Muscle layer of colon (tissue), 2 donors: ENCODE data around the gene LHX5.

Experiments
- H3K27ac ChIP-seq: one replicate; pipeline ENCODE4 v1.7.0; 2013; ENCODE audit warnings: low read depth, mild to moderate bottlenecking, low read length, moderate library complexity
- H3K27me3 ChIP-seq, 2 donors: one replicate each; pipeline ENCODE4 v1.7.0; 2013; ENCODE audit warnings: low read length in 2 of 2, mild to moderate bottlenecking in 2 of 2; ENCODE audit not compliant: insufficient read depth in 2 of 2, control insufficient read depth in 1 of 2
- H3K36me3 ChIP-seq: one replicate; pipeline ENCODE4 v1.7.0; 2013; ENCODE audit warnings: mild to moderate bottlenecking, low read length; ENCODE audit not compliant: insufficient read depth
- H3K4me1 ChIP-seq: one replicate; pipeline ENCODE4 v1.7.0; 2013; ENCODE audit warnings: mild to moderate bottlenecking, low read length; ENCODE audit not compliant: insufficient read depth
- H3K4me3 ChIP-seq, 2 donors: one replicate each; pipeline ENCODE4 v1.7.0; 2013; ENCODE audit warnings: low read length in 2 of 2, low read depth in 1 of 2, mild to moderate bottlenecking in 1 of 2, moderate library complexity in 1 of 2
- H3K9ac ChIP-seq: one replicate; pipeline ENCODE4 v1.7.0; 2013; ENCODE audit warnings: low read length
- H3K9me3 ChIP-seq: one replicate; pipeline ENCODE4 v1.7.0; 2013; ENCODE audit warnings: mild to moderate bottlenecking, low read length
- donor health status: abdominal sarcoma.
- donor health status: Adenocarcinoma of cecum.

Gene LHX5

DNA sequence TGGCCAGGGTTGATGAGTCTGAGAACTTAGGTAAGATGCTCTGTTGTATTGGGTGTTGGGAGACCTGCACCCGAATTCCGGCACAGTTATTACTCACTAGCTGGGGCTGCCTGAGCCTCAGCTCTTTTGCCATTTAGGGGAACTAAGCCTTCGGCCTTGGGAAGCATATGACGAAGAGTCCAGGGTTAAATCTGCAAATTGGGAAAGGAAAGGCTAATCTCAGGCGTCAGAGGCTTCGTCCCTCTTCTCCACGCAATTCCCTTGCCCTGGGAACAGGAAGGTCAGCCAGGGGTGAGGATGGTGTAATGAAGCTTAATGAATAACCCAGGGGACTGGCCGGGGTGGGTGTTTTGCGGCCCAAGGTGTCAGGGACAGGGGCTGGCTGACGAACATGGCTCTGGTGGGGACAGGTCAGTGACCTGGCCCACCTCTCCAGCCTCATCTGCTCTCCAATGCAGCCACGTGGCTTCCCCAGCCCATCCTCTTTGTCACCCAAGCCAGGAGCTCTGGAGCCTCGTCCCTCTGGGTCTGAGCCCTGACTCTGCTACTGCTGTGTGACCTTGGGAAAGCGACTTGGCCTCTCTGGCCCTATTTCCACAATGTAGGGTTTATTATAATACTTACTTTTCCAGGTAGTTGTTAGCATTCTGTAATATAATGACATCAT, 53.3 kb downstream of the LHX5 start:
- Histone ChIP-seq H3K9ac (no peak overlapping the region), H3K27ac (no peak overlapping the region), H3K4me1 (peaks cover 7% of the 10 kb centered on the region), H3K9me3 (no peaks in the 10 kb centered on the region), H3K4me3 (no peak overlapping the region), H3K27me3 (peaks cover 0 to 1% of the 10 kb centered on the region in 2 donors), H3K36me3 (no peaks in the 10 kb centered on the region)

DNA sequence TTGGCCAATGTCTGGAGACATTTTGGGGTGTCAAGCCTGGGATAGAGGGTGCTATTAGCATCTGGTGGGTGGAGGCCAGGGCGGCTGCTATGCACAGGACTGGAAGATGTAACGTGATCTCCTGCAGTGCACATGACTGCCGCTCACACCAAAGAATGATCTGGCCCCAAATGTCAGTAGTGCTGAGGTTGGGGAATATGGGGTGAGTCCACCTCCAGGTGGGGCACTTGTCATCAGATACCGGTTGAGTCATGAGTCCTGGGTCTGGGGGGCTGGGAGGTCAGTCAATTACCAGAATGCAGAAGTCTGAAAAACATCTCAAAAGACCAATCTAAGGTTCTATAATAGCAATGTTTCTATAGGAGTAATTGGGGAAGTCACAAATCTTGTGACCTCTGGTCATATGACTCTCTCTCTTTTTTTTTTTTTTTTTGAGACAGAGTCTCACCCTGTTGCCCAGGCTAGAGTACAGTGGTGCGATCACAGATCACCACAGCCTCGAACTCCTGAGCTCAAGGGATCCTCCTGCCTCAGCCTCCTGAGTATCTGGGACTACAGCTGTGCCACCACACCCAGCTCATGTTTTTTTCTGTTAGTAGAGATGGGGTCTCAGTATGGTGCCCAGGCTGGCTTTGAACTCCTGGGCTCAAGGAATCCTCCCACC, 55.4 kb downstream of the LHX5 start:
- no peaks in the 10 kb centered on the region for H3K9me3 ChIP-seq
- no peak overlapping the region for H3K27ac ChIP-seq
- no peaks in the 10 kb centered on the region for H3K36me3 ChIP-seq
- H3K4me3 ChIP-seq, result no peak overlapping the region
- no peaks in the 10 kb centered on the region for H3K4me1 ChIP-seq
- H3K9ac ChIP-seq, result no peak overlapping the region
- H3K27me3 ChIP-seq, result no peaks in the 10 kb centered on the region

GRCh38 chr12:113414519-113415038, 57.1 kb downstream of the LHX5 start:
- no peak overlapping the region for H3K9ac ChIP-seq
- H3K27me3 ChIP-seq, result no peaks in the 10 kb centered on the region
- no peak overlapping the region for H3K4me3 ChIP-seq
- no peaks in the 10 kb centered on the region for H3K36me3 ChIP-seq
- H3K27ac ChIP-seq, result no peak overlapping the region
- no peaks in the 10 kb centered on the region for H3K4me1 ChIP-seq
- no peaks in the 10 kb centered on the region for H3K9me3 ChIP-seq

DNA sequence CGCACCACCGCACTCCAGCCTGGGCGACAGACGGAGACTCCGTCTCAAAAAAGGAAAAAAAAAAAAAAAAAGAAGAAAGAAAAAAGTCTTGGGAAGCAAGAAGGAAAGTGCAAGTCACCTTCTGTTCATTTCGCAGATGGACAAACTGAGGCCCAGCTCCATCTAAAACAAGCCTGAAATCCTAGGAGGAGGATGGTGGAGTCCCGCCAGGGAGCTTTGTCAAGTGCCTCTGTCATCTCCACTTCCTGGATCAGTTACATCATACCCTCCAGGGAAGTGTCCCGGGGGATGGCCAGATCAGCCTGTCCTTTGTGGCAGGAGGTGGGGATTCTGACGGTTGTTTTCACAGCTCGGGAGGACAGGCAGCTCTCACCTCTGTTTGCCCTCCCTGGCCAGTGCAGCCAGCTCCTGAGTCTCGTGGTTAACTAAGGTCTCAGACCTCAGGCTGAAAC, 58.2 kb downstream of the LHX5 start:
- Histone ChIP-seq H3K9me3 (no peaks in the 10 kb centered on the region), H3K9ac (no peak overlapping the region), H3K4me1 (no peaks in the 10 kb centered on the region), H3K27ac (no peak overlapping the region), H3K27me3 (no peaks in the 10 kb centered on the region), H3K4me3 (no peak overlapping the region), H3K36me3 (no peaks in the 10 kb centered on the region)
